Amniotic epithelial cell (primary cell): ENCODE results near the gene UNC13A.

Source experiments
- DNase-seq: peaks from one replicate; pipeline ENCODE4 v3.0.0-alpha.2; 2010; ENCODE audit warnings: low read depth

Gene UNC13A

GRCh38 chr19:17687857-17688784 is at the start of gene UNC13A:
Gene UNC13A, minus strand, starts transcription at chr19:17688354. Its CDS starts 155 bp downstream, at chr19:17688199.
- peak; percentile 13 for DNase-seq

- DNase-seq = peak; percentile 29
These were observed 49.6 kb upstream of the UNC13A start for GRCh38 chr19:17737690-17738153.

- no peak for DNase-seq
These were observed 47.3 kb upstream of the UNC13A start for GRCh38 chr19:17735410-17735809.

GRCh38 chr19:17734146-17734545 is 46.0 kb upstream of the UNC13A start:
- no peak for DNase-seq

- no peak for DNase-seq
These were observed 45.0 kb upstream of the UNC13A start for GRCh38 chr19:17733127-17733526.

GRCh38 chr19:17727843-17728242 is 39.7 kb upstream of the UNC13A start:
- DNase-seq = no peak

GRCh38 chr19:17726964-17727773 is 39.0 kb upstream of the UNC13A start:
- no peak for DNase-seq

- DNase-seq = no peak
These were observed 38.1 kb upstream of the UNC13A start for GRCh38 chr19:17726136-17726741.

GRCh38 chr19:17725422-17726078 is 37.4 kb upstream of the UNC13A start:
- DNase-seq = no peak

- no peak for DNase-seq
These were observed 36.5 kb upstream of the UNC13A start for GRCh38 chr19:17724655-17725054.

GRCh38 chr19:17722655-17723240 is 34.6 kb upstream of the UNC13A start:
- no peak for DNase-seq

GRCh38 chr19:17721821-17722220 is 33.7 kb upstream of the UNC13A start:
- no peak for DNase-seq

GRCh38 chr19:17721111-17721628 is 33.0 kb upstream of the UNC13A start:
- no peak for DNase-seq

GRCh38 chr19:17720440-17720839 is 32.3 kb upstream of the UNC13A start:
- DNase-seq = no peak

GRCh38 chr19:17719730-17720400 is 31.7 kb upstream of the UNC13A start:
- DNase-seq = no peak

- peak; percentile 54 for DNase-seq
These were observed 31.0 kb upstream of the UNC13A start, which contains the start of gene MAP1S for GRCh38 chr19:17718947-17719711. Gene MAP1S, plus strand, starts transcription at chr19:17719480. Its CDS starts 23 bp downstream, at chr19:17719503.

- DNase-seq = no peak
These were observed 30.4 kb upstream of the UNC13A start for GRCh38 chr19:17718550-17718946.

- no peak for DNase-seq
These were observed 28.3 kb upstream of the UNC13A start for GRCh38 chr19:17716309-17716929.

- DNase-seq = no peak
These were observed 23.7 kb upstream of the UNC13A start for GRCh38 chr19:17711851-17712250.
